GM21367 (cell line): ENCODE data around the gene BANK1.

ENCODE experiments used
- ATAC-seq: cut with Tn5 transposase; IDR thresholded peaks from one replicate; pipeline ENCODE4 v1.9.1; 2021; ENCODE audit not compliant: unreplicated experiment

Gene BANK1, protein sequence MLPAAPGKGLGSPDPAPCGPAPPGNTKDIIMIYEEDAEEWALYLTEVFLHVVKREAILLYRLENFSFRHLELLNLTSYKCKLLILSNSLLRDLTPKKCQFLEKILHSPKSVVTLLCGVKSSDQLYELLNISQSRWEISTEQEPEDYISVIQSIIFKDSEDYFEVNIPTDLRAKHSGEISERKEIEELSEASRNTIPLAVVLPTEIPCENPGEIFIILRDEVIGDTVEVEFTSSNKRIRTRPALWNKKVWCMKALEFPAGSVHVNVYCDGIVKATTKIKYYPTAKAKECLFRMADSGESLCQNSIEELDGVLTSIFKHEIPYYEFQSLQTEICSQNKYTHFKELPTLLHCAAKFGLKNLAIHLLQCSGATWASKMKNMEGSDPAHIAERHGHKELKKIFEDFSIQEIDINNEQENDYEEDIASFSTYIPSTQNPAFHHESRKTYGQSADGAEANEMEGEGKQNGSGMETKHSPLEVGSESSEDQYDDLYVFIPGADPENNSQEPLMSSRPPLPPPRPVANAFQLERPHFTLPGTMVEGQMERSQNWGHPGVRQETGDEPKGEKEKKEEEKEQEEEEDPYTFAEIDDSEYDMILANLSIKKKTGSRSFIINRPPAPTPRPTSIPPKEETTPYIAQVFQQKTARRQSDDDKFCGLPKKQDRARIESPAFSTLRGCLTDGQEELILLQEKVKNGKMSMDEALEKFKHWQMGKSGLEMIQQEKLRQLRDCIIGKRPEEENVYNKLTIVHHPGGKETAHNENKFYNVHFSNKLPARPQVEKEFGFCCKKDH

DNA sequence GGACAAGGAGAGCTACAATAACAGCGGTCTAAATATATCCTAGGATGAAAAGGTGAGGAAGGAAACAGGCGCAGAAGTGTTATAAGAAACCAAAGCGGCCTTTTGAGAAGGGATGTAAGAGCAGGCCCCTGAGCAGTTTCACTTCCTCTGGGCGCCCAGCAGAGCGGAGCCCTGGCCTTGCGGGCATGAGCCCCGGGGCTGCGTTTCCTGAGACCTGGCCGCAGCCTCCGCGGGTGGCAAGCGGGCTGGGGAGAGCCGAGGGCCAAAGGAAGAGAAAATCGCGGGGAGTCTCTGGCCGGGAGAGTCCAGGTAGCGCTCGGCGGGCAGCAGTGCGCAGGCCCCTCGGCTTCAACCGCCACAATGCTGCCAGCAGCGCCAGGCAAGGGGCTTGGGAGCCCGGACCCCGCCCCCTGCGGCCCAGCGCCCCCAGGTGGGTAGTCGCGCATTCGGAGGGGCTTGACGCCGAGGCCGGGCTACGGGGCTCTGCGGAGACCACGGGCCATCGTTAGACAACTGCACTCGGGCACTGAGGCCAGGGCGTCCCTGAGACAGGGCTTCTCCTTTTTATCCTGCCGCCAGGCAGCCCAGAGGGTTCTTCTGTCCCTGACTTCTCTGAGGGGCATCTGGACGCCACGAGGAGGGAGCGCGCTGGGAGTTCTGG is at the start of gene BANK1:
BANK1 (plus strand) TSS at position 210 of the 661 bp plus-strand sequence; CDS start at position 361, 151 bp downstream.
- peak; percentile 100 for ATAC-seq

DNA sequence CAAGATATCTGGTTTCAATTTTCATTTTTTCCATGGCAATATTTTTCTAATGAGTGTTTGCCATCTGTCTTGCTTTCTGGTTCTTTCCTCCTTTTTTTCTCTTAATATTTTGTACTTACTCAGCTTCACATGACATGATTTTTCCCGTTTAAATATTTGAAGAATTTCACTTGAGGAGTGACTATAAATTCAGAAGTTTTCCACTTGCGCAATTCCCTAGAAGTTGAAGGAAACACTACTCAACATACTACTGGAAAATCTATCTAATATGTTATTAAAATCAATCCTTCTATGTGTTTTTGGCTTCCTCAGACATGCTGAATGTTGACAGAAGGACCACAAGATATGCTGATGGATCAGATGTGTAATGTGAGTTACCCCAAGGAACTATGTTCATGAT is 36.8 kb upstream of the BANK1 start:
- ATAC-seq = no peak

DNA sequence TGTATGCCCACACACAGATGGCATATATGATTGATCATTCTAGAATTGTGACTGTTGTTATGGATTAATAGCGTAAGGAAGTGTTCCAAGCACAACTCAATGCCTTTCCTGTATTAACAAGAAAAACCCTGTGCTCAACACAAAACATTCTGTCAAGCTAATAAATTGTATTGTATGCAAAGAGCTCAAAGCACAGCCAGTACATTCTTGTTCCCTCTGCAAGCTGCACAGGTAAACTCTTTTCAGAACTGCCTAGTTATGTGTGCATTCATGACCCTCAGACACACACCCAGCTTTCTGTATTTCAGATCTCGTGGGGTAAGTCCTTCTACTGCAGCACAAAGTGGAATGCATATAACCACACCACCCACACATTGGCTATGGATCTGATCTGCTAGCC is 34.3 kb upstream of the BANK1 start:
- no peak for ATAC-seq

DNA sequence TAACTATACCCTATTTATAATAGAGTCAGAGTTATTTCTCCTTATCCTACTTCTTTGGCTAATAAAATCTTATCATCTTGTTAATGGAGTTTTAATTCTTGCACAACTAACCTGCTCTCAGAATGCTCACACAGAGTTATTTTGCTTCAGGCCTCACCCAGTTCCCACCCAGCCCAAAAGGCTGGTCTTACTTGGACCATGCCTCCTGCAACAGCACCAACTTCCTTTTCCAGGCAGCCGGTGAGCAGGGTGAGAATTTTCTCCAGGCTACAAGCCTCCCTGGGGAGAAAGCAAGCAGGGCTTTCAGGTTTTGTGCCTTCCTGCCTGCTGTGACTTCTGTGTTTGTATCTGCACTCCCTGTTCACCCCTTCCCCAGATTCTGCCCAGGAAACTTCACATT is 29.1 kb upstream of the BANK1 start:
- ATAC-seq = no peak

DNA sequence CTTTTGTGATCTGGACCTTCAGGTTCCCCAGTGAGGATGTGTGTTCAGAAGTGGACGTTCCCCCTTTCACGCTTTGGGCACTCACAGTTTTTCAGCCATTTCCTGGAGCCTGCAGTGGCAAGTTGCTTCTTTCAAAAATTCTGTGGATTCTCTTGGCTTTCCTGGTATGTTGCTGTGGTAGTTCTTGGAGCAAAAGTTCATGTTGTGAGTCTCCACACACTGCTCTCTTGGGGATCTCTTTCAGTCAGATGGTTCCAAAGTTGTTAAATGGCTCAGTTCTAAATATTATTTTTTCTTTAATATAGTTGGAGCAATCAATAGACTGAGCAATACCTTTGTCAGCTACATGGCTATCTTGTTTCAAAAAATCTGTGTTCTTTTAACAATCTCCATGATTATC is 28.5 kb upstream of the BANK1 start:
- ATAC-seq = no peak

DNA sequence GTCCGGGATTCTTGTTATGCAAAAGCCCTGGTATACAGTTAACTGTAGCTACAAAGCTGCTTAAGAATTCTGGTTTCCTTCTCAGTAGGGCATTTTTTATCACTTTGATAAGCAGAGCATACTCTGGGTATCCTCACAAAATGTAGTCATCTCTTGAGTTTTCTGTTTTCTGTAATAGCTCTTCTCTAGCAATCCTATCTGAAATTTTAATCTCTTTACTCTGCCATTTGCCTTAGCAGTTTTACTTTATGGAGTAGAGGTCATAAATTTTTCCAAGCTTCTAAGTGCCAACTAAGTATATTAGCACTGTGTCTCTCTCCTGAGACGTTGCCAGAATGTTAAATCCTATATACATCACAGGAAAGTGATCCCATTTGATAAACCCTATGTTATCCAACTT is 28.0 kb upstream of the BANK1 start:
- no peak for ATAC-seq

DNA sequence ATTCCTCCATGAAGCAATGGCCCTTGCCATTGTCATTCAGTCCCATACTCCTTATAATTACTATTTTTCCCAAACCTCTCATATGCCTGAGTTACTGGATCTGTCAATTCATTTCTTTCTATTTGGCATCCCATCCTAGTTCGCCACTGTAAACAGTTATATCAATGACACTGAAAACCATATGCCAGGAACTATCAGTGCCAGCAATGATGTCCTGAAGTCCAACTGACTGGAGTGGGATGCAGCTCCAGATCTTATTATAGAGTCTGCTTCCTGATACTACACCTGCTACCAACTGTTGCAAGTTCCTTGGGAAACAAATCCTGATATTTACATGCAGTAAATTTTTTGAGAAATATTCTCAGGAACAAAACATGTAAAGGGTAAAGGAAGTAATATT is 27.0 kb upstream of the BANK1 start:
- no peak for ATAC-seq

DNA sequence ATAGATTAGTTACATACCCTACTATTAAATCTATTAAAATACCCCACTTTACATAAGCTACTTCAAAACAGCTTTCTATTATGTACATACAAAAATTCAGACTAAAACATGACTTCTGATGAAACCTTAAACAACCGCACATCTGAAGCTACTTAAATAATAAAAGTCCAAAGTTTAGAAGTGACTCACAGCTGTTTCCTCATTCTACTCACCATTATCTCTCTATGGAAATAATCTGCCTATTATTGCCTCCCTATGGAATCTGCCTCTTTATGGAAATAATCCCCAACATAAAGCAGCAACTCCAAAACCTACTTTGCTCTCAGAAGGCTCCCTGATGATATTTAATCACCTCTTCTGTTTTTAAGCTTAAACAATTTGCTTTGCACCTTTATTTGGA is 15.7 kb upstream of the BANK1 start:
- no peak for ATAC-seq

DNA sequence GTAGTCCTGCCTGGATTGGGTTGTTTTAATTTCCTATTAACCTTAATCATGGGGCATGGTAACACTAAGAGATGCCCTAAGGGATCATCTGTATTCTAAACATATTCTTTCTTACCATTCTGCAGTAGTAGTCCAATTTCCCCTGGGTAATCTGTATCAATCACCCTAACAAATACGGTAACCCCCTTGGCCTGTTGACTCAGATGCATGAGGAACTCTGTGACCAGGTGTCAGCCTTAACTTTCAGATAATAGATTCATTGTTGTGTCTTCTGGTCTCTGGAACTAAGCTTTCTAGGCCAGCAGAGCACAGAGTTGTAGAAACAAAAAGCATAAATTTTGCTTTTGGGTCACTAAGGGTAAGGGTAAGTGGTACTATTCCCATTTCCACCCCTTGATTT is 13.1 kb upstream of the BANK1 start:
- no peak for ATAC-seq

DNA sequence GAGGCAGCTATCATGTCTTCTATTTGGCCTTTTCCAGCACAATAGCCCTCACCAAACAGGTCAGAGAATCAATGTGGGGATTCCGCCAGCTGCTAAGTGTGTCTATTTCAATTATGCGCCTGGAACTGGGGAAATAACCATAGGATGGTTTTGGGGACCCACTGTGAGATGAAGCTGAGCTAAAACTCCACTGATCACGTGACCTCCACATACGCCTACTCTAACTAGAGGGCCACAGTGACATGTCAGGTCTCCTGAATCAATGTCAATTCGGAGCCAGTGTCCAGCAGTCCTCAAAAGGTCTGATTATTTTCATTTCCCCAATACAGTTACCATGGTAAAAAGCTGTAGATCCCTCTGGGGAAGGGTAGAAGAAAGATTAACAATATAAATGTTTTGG is 10.2 kb upstream of the BANK1 start:
- ATAC-seq = no peak

DNA sequence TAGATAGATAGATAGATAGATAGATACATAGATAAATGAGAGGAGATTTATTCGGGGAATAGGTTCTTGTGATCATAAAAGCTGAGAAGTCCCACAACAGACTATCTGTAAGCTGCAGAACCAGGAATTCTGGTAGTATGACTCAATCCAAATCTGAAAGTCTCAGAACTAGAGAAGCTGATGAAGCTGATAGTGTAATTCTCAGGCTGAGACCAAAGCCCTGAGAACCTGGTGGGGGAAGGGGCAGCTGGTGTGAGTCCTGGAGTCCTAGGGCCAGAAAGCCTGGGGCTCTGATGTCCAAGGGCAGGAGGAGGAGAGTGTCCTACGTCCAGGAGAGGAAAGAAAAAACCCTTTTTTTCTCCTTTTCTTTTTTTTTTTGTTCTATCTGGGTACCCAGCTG is 8.0 kb upstream of the BANK1 start:
- ATAC-seq = no peak

DNA sequence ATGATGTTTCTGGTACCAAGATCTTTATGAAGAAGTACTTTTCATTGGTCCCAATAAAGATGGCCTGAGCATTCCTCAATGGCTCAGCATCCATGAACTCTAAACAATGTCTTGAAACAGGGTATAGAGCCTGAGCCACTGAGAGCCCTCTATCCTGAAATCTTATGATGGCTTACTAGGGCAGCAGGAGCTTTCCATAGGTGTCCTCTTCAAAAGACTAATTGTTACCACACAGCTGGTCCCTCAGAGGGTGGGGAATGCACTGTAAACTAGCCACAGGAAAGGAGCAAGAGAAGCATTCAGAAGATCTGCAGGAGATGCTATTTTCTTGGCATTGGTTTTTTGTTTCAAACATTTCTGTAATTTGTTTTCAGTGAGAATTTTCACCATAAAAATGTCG is 5.6 kb upstream of the BANK1 start:
- ATAC-seq = no peak

DNA sequence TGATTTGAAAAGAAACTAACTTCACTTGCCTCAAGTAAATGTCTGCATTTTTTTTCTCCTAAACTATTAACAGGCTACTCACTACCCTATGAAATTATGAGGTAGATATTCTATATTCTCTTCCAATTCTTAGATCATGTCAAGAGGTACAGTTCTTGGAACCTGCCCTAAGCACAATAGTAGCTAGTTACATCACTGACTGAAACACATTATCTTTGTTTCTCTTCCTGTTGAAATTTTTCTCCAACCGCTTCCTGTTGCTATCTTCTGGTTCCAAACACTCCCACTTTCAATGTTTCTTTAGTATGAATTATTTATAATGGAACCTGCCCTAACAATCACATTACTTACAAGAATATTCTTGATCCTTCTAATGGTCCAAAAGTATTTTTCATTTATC is 5.0 kb upstream of the BANK1 start:
- ATAC-seq = no peak

DNA sequence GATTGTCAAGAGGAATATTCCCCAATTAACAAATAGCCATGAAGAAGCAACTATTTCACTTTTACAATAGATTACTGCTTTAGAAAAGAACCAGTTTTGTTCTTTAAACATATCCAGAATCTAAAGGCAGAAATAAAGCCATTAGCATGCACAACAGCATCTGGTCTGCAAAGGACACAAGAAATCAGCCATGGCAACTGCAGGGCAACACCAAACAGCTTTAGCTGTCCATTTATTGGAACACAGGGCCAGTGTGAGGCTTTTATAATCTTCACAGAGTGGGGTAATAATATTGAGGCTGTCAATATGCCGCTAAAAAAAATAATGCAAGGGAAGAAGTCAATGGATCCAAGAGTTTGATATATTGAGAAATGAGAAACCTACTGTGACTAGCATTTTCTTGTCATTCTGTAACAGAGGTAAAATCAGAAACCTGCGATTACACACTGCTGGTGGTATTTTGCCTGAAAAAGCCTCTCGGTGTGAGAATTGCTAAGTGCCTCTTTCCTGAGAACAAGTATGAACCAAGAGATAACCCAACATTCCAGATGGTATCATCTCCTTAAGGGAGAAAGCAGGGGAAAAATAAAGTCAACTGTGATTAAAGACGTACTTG is 2.7 kb upstream of the BANK1 start:
- ATAC-seq = no peak

DNA sequence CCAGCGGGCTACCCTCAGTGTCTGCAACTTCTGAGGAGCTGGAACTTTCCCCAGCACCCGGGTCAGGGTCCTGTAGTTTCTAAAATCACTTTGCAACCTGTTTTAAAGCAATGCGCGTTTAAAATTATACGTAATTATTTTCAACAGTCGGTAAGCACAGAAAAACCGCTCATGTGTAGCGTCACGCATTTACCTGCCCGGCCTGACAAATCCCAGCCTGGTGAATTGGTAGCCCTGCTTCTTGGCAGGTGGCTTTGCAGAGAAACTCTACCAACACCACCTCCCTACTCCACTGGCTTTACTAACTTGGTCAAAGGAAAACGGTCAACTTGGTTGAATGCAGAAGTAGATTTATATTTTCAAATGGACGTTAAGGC is 640 bp downstream of the BANK1 start:
- ATAC-seq = no peak

DNA sequence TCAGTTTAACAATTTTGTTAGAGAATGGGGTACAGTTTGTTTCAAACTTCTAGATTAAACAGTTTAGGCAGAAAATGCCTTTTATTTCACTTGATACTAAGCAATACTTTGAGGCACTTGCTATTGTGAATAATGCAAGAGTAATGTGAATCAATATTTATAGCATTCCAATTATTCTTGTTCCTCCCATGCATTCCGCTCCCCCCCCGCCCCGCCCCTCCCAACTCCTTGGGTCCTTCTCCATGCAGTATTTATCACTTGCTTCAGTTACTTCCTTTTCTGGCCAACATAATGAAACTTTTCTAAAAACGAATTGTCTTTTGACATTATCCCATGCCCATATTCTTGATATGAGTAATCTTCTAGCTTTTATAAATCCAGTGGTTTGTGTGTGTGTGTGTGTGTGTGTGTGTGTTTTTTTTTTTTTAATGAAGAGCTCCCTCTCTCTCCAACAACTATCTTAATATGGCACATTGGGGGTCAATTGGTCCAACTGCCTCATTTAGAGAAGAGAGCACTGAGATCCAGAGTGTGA is 1.6 kb downstream of the BANK1 start:
- ATAC-seq = no peak

DNA sequence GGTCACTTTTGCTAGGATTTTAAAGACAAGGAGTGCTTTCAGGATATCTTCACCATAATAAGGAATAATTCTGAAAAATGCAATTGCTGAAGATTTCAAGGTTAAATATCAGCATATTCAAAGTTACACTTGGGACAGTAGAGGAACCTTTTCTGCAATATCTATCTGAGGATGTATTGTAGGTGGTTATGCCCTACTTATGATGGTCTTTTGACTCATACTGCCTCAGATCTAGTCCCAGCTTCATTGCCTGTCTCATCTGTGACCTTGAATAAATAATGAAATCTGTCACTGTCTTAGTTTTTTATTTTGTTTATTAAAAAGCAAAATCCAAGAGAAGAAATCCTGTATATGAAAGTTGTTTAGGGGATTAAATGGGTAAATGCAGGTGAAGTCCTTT is 2.9 kb downstream of the BANK1 start:
- ATAC-seq = no peak

DNA sequence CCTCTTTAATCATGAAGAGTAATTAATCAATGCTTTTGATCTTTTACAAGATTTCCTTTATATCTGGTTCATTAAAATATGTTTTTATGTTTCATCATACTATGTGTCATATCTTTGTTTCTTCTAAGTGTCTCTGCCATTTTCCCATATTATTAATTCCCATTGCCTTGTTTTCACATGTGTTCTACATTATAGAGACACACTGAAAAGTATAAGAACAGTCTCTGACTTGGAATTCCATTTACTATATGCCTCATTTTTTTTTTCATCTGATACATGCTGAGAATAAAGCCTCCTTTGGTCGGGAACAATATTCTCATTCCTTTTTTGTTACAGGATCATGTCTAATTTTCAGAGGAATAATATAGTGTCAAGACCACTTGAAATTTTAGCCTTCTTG is 4.3 kb downstream of the BANK1 start:
- ATAC-seq = no peak

DNA sequence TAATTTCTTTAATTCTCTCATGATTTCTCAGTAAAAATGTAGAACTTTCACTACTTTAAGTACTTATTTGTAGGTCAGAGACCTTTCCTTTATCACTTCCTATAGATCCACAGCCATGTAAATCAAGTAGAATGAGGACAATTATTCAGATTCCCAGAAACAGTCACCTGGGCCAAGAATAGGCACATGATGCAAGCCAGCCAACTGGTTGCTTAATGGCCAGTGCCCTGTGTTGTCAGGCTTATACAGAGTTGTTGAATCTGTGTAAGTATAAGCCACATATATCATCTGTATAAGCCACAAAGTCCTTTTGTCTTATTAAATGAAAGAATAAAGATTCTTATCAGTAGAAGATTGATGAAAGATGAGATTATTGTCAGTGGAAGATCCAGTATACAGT is 5.2 kb downstream of the BANK1 start:
- no peak for ATAC-seq

DNA sequence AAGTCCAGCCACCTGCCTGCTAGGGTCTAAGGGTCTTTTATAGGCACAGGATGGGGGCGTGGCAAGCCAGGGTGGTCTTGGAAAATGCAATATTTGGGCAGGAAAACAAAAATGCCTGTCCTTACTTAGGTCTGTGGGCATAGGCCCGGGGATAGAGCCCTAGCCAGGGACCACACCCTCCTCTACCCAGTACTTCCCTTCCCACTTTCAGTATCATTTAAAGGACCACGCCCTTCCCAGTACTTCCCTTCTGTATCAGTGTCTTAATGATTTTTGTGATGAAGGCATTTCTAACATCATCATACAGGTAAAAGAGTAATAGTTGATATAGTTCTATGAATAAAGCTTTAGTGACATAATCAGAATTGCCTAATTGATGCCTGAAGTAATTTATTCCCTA is 11.4 kb downstream of the BANK1 start:
- no peak for ATAC-seq

DNA sequence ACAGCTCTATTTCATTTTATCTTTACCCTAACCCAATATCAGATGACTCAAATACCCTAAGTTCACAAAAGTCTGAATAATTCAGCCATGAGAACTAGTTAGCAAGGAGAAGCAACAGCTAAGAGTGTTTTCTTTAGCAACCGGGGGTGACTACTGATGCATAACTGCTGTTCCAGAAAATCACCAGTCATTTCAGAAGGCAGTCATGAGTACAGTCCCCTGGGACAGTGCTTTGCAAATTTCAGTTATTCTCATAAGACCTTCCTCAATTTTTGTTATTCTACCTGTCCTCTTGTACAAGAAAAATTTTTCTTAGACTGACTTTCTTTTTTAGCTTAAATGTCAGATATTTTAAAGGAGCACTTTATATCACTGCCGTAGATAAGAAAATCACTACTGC is 16.4 kb downstream of the BANK1 start:
- peak; percentile 99 for ATAC-seq
